Inflammatory macrophage (primary cell): ENCODE data around the gene PTPRB.
"Not testable (repeated sequence)": the region's sequence is repeated elsewhere in the genome, so short reads cannot be mapped to it uniquely, and the experiment has no call there.

ENCODE experiments used
- DNase-seq, 2 donors: peaks; one replicate each; pipeline ENCODE4 v3.0.0-alpha.2; 2020 to 2022

PTPRB gene

DNA sequence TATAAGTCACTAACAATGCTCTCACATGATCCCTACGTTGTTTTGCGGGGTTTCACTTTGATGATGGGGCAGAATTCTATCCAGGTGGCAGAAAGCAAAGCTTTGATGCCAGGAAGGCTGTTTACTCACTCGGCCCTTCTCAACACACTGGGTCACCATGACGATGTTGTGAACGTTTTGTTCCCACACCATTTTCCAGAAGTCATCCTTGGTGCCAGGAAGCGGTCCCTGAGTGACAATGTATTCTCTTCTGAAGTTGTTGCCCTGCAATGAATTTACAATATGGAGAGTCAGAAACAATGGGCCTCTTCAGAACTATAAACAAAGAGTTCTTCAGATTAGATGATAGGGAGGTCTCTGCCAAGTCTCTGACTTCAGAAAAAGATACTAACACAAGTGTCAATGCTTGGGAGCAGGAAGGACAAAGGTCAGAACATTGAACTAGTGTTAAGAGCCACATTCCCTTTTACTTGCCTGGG is 101.3 kb downstream of the PTPRB start:
- DNase-seq = no peak

DNA sequence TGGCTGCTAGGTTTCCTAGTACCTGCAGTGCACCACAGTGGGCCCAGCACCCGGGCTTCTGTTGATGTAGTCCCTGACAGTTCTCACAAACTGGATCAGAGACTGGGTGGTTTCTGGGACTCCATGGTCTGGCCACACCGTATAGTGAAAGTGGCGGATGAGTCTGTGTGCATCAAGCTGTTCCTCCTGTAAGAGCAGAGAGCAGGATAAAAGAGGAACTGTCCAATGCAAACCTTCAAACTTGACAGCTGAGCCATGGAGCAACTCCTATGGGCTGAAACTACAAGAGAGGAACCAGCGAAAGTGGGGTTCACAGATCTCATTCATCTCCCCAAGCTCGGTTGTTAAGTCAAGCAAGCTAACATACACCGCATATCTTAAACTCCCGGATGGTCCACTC is 102.8 kb downstream of the PTPRB start:
- DNase-seq = no peak

GRCh38 chr12:70529647-70530046 is 107.6 kb downstream of the PTPRB start:
- DNase-seq = no peak

DNA sequence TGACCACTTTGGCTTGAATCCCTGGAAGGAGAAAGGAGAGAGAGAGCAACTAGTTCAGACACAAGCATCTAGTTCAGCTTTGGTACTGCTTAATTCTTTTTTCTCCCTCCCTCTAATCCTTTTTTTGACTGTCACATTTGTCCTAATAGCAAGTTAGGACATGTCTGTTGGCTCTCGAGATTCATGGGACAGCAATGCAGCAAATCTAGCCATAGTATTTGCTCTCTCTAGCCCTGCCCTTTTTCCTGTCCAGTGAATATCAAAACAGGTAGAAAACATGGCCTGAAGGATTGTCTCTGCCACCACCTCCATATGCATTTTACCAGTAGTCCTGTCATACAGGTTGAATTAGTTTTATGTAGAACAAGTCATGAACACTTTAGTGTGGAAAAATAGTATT is 116.4 kb downstream of the PTPRB start:
- no peak for DNase-seq

GRCh38 chr12:70513426-70513825 is 123.8 kb downstream of the PTPRB start:
- DNase-seq = no peak

DNA sequence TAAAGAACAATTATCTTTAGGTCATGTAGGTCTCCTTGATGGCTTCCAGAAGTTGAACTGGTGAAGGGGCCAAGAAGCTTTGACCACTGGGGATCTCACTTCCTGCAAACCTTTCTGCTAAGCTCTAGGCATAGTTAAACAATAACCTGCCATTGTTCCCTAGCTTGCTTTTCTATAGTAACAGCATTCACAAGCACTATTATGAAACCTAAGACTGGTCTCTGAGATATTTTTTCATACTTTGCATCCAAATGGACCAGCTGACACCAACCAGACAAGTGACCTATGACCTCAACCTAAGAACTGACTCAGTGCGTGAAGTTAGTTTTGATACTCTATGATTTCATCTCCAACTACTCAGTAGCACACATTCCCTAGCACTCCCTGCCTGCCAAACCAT is 129.1 kb downstream of the PTPRB start:
- DNase-seq = no peak

GRCh38 chr12:70507442-70507841 is 129.8 kb downstream of the PTPRB start:
- DNase-seq = no peak

DNA sequence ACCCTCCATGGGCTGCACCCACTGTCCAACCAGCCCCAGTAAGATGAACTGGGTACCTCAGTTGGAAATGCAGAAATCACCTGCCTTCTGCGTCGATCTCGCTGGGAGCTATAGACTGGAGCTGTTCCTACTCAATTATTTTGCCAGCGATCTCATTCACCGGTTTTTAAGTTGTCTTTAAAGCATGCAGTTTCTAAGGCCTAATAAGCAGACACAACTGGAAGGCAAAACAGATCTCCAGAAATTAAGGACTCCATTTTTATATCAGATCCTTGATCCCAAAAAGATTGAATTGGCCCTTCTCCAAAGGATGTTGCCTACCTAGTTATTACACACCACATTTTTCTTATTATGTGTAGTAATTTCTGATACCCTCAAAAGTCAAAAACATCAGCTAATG is 139.7 kb downstream of the PTPRB start:
- DNase-seq = no peak

- DNase-seq = not testable (repeated sequence)
Measured at GRCh38 chr12:70492904-70493303, 144.3 kb downstream of the PTPRB start.

GRCh38 chr12:70490928-70491327 is 146.3 kb downstream of the PTPRB start:
- not testable (repeated sequence) for DNase-seq

- no peak for DNase-seq
Measured at GRCh38 chr12:70487440-70487839, 149.8 kb downstream of the PTPRB start.

DNA sequence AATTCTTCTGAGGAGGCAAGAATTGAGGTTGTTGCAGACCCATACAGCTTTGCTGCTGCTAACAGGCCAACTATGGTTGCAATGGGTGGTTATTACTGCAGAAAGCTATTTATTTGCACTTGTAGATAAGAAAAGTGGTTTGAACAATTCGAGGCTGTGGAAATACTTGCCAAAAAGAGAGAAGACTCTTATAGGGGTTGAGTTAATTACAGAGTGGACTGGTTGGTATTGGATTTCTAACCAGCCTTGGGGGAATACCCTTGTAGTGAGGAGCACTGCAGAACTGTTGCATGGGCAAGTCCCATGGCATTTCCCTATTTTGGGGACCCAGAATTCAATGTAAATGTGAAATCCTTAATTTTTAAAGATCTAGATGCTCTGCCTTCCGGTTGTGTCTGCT is 150.6 kb downstream of the PTPRB start:
- no peak for DNase-seq

GRCh38 chr12:70485704-70486103 is 151.5 kb downstream of the PTPRB start:
- DNase-seq = no peak

DNA sequence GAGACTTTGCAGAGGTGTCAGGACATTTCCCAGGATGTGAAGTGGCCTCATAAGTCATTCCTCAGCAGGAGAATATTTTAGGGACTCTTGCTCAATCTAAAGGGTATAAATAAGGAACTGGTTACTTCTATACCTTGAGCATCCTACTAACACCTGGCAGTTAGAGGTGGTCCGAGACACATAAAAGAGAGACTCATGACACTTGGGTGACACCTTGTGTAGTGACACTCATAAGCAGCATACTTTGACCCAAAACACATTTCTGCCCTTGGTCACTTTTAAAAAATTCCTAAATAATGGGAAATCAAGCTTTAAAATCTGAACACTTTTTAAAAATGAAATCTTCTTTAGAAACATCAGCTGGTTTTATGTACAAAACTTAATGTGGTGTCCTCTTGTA is 152.8 kb downstream of the PTPRB start:
- no peak for DNase-seq

- DNase-seq = no peak
Measured at GRCh38 chr12:70482764-70483163, 154.5 kb downstream of the PTPRB start.

- peak in 1 of 2 donors; percentile 12 for DNase-seq
Measured at GRCh38 chr12:70469221-70469820, 167.9 kb downstream of the PTPRB start.

DNA sequence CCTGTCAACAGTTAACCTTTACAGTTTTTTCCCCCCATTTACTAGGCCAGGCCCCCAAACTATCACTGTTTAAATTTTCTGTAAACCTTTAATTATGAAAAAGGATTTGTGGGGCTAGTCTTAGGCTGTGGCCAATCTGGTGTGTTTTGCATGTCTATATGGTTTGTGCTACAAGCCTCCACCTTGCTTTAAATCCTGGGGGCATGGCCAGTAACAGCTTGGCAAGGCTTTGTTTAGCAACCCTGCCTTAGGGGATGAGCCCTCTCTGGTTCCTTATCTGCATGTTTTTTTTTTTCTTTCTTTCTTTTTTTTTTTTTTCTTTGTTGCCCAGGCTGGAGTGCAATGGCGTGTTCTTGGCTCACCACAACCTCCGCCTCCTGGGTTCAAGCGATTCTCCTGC is 168.5 kb downstream of the PTPRB start:
- DNase-seq = no peak

DNA sequence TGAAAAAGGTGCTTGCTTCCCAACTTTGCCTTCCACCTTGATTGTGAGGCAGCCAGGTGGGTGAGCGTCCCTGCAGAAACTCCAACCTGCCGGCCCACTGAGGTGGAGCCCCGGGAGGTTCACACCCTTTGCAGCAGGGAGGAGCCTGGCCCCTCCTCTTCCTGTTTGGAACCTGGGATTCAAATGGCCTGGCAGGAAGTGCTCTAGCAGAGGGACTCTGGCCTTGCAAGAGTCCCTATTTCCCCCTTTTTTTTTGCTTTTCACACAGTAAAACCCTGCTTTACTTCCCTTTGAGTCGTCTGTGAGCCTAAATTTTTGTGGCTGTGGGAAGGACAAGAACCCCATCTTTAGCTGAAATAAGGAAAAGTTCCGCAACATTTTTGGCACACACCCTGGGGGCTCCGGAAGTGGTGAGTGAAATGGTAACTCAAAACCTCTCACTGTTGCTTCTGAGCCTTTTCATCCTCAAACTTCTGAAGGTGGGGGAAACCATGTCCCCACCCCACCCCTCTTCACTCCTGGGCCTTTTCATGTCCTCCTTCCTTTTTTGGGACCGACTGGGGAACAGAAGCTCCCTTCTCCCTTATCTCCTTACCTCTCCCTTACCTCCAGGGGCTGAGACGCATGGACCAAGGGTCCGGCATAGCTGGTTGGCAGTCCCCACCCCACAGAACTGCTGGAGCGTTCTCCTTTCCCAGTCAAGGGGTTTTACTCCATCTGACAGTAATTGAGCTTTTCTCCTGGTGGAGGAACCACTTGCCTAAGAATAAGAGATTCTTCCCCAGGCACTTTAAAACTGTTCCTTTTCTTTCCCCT is 169.1 kb downstream of the PTPRB start:
- no peak for DNase-seq

- no peak for DNase-seq
Measured at GRCh38 chr12:70467476-70467875, 169.8 kb downstream of the PTPRB start.

DNA sequence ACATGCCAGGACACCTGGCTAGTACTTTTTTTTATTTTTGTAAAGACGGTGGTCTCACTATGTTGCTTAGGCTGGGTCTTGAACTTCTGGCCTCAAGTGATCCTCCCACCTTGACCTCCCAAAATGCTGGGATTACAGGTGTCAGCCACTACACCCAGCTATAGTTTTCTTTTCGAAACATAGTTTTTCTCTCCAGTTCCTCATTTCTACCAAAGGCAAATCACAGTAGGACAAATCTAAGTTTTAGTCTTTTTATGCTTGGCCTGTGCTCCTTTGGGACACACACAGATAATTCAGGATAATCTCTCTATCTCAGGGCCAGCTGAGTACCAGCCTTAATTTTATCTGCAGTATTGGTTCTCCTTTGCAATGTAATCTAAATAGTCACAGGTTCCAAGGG is 170.5 kb downstream of the PTPRB start:
- DNase-seq = no peak
